ENCODE measurements around the gene ENPP6. TPM values are rescaled to one million over a fixed set of nuclear protein-coding genes. Genes with fewer than 3 reads are reported as not detected.

Gene ENPP6
- total RNA-seq, 4 donors from 2014 or later: 0.47 to 1.7 (median 1.2) TPM

DNA sequence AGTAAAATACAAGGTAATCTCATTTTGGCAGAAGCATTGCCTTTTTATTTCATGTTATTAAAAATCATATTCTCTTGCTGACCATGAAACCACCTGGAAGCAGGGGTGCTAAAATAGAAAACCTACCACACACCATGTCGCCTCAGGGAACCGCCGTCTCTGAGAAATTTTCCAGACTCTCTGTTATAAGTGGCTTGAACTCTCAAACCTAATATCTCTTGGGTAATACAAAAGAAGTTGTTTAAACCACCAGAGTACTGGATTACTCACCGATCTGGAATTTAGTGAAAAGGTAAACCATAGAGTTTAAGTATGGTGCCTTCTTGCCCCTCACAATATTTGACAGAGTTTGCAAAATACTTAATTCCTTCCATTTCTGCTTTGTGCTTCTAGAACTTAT is 27.7 kb downstream of the ENPP6 start:
- Histone ChIP-seq H3K9me3 (peaks cover 0 to 5% (median 0%) of the 10 kb centered on the region in 3 donors), H3K36me3 (no peaks in the 10 kb centered on the region), H3K4me3 (no peak overlapping the region), H3K4me1 (no peaks in the 10 kb centered on the region), H3K27me3 (no peaks in the 10 kb centered on the region), H3K27ac (no peak overlapping the region)
- ATAC-seq: no peak
- TF ChIP-seq, protein P1, sequence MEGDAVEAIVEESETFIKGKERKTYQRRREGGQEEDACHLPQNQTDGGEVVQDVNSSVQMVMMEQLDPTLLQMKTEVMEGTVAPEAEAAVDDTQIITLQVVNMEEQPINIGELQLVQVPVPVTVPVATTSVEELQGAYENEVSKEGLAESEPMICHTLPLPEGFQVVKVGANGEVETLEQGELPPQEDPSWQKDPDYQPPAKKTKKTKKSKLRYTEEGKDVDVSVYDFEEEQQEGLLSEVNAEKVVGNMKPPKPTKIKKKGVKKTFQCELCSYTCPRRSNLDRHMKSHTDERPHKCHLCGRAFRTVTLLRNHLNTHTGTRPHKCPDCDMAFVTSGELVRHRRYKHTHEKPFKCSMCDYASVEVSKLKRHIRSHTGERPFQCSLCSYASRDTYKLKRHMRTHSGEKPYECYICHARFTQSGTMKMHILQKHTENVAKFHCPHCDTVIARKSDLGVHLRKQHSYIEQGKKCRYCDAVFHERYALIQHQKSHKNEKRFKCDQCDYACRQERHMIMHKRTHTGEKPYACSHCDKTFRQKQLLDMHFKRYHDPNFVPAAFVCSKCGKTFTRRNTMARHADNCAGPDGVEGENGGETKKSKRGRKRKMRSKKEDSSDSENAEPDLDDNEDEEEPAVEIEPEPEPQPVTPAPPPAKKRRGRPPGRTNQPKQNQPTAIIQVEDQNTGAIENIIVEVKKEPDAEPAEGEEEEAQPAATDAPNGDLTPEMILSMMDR (IDR thresholded peaks at IDR 0.05): no peak
- TF ChIP-seq EP300 (IDR thresholded peaks at IDR 0.05) (no peak), POLR2AphosphoS5 (IDR thresholded peaks at IDR 0.05) (no peak), POLR2A (IDR thresholded peaks at IDR 0.05) (no peak)
- WGBS, 2 donors (ENCODE audit: low coverage in 1 of 2): 47 to 63% methylated on average over 4 of the region's 4 CpGs

DNA sequence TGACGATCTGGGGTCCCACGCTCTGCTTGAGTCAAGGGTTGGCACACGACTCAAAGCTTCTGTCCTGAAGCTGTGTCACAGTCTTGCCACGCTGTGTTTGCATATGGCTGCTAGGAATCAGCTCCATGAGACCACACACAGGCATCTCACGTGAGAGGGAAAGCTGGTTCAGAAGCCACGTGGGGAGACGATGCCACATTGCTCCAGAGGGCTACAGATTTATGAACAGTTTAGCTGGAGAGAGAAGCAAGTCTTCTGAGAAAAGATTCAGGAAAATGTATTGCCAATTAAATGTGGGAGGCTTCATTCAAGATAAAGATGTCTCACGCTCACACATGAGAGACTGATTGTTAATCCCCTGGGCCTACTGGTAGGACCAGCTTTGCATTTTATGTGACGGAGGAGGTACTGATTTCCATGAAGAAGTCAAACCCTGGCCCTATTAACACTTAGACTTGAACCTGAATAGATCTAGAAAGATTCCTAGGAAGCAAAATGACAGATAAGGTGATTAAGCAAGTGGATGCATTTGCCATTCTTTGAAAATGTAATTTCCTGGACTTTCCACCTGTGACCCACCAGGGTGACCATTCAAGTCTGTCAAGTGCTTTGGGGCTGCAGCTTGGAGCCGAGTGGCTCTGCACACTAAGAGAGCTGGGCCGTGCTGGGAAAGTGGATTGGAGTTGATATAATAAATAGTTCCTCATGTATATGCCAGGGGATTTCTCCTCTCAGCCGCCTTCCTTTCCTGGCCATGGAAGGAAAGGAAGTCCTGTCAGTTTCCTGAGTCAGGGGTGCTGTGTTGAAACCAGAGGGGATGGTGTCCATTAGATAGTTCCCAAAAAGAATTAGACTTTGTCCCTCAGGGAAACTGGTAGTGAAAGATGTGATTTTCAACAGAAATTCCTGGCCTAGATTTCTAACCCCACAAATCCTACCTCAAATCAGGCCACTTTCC is 29.0 kb downstream of the ENPP6 start:
- no peak overlapping the region for H3K27ac ChIP-seq

DNA sequence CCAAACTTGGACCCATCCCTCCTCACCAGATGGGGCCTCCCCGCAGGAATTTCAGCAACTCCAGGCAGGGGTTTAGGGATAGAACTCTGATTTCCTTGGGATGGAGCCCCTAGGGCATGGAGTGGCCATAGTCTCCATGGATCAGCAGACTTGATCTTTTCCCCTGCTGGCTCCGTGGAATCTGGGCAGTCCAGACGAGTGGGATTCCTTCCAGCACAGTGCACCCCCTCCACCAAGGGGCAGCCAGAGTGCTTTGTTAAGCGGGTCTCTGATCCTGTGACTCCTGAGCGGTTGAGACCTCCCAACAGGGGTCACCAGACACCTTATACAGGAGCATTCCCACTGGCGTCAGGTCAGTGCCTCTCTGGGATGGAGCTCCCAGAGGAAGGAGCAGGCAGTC is 40.4 kb downstream of the ENPP6 start:
- no peak for ATAC-seq
- no peaks in the 10 kb centered on the region for H3K27me3 ChIP-seq
- no peak overlapping the region for H3K4me3 ChIP-seq
- H3K9me3 ChIP-seq: peaks cover 0 to 13% (median 0%) of the 10 kb centered on the region in 3 donors
- TF ChIP-seq POLR2AphosphoS5 (IDR thresholded peaks at IDR 0.05): no peak
- TF ChIP-seq POLR2A (IDR thresholded peaks at IDR 0.05): no peak
- TF ChIP-seq EP300 (IDR thresholded peaks at IDR 0.05): no peak
- TF ChIP-seq, protein P1 (IDR thresholded peaks at IDR 0.05): no peak
- no peaks in the 10 kb centered on the region for H3K4me1 ChIP-seq
- no CpG with 5 or more reads among the region's 6 CpGs for WGBS, 2 donors (ENCODE audit: low coverage in 1 of 2)
- H3K27ac ChIP-seq: no peak overlapping the region
- no peaks in the 10 kb centered on the region for H3K36me3 ChIP-seq

More for the DNA sequence above, 29.0 kb downstream of the ENPP6 start:
- peaks cover 0 to 5% (median 0%) of the 10 kb centered on the region in 3 donors for H3K9me3 ChIP-seq
- no peaks in the 10 kb centered on the region for H3K36me3 ChIP-seq
- no peak overlapping the region for H3K4me3 ChIP-seq
- no peaks in the 10 kb centered on the region for H3K27me3 ChIP-seq
- TF ChIP-seq POLR2AphosphoS5 (IDR thresholded peaks at IDR 0.05) (no peak), EP300 (IDR thresholded peaks at IDR 0.05) (no peak), POLR2A (IDR thresholded peaks at IDR 0.05) (no peak)
- TF ChIP-seq, protein P1 (IDR thresholded peaks at IDR 0.05): no peak
- no peak for ATAC-seq
- H3K4me1 ChIP-seq: no peaks in the 10 kb centered on the region
- WGBS, 2 donors (ENCODE audit: low coverage in 1 of 2): 50 to 74% methylated on average over 4 to 6 of the region's 12 CpGs

DNA sequence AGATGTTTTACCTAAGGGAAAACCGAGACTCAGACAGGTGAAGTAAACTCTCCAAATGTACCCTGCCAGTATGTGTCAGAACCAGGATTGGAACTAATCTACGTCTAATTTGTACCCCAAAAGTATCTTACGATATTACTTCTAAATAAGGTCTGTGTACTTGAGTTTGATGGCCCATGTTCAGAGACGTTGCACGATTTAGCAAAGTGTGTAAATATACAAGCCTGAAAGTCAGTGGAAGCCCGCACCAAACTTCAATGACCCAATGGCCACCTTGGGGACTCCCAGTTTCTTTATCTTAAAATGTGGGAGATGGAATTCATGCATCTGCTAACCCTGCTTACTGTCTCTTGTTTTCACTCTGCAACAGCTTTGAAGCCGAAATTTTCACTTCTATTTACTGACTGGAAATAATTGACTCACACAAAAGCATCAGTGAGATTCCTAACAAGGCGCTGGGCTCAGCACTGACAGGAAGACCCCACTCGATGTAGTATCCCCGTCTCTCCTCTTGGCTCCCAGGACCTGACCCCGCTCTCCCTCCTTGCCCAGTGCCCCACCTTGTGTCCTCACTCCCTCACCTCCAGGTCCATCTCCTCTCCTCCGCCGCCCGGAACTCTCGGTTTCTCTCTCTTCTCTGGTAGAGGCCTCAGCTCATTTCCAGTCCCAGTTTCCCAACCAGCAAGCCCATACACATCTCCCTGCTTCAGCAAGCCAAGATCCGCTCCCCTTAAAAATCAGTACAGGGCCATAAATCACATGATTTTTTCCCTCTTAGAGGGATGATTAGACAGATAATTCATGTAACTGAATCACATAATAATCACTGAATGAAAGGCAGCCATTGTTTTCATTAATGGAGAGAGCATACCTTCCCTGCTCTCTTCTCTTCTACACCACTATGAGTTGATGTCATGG is 42.8 kb downstream of the ENPP6 start:
- Histone ChIP-seq H3K4me1 (no peaks in the 10 kb centered on the region), H3K4me3 (no peak overlapping the region), H3K9me3 (peaks cover 0 to 10% (median 0%) of the 10 kb centered on the region in 3 donors), H3K36me3 (no peaks in the 10 kb centered on the region), H3K27ac (no peak overlapping the region), H3K27me3 (no peaks in the 10 kb centered on the region)
- WGBS, 2 donors (ENCODE audit: low coverage in 1 of 2): 89 to 91% methylated on average over 15 of the region's 16 CpGs
- TF ChIP-seq EP300 (IDR thresholded peaks at IDR 0.05) (no peak), POLR2A (IDR thresholded peaks at IDR 0.05) (no peak), POLR2AphosphoS5 (IDR thresholded peaks at IDR 0.05) (no peak)
- TF ChIP-seq, protein P1 (IDR thresholded peaks at IDR 0.05): no peak
- no peak for ATAC-seq
